HEK293T (cell line): ENCODE measurements around the gene NKD2.

Experiments used
- ARNT ChIP-seq: fragments of 450-650 bp; IDR thresholded peaks from 2 replicates; pipeline ENCODE4 v1.6.1; 2017; ENCODE audit warnings: mild to moderate bottlenecking
- ELF4 ChIP-seq: fragments of 450-650 bp; IDR thresholded peaks from 2 replicates; pipeline ENCODE4 v1.6.1; 2017; ENCODE audit warnings: antibody characterized with exemption
- FOXA1 ChIP-seq: fragments of 450-650 bp; IDR thresholded peaks from 2 replicates; pipeline ENCODE4 v1.6.1; 2016; ENCODE audit warnings: mild to moderate bottlenecking
- FOXK2 ChIP-seq: fragments of 450-650 bp; IDR thresholded peaks from 2 replicates; pipeline ENCODE4 v1.6.1; 2016; ENCODE audit warnings: mild to moderate bottlenecking
- FOXM1 ChIP-seq: fragments of 450-650 bp; IDR thresholded peaks from 2 replicates; pipeline ENCODE4 v1.6.1; 2017; ENCODE audit warnings: mild to moderate bottlenecking, borderline replicate concordance
- HDGF ChIP-seq: fragments of 450-650 bp; IDR thresholded peaks from 2 replicates; pipeline ENCODE4 v1.6.1; 2017; ENCODE audit warnings: antibody characterized with exemption, borderline replicate concordance
- L3MBTL2 ChIP-seq: fragments of 450-650 bp; conservative IDR thresholded peaks from 2 replicates; pipeline ENCODE4 v1.6.1; 2016; ENCODE audit warnings: mild to moderate bottlenecking
- SP1 ChIP-seq: fragments of 450-650 bp; IDR thresholded peaks from 2 replicates; pipeline ENCODE4 v1.6.1; 2017
- ZNF384 ChIP-seq: fragments of 450-650 bp; IDR thresholded peaks from 2 replicates; pipeline ENCODE4 v1.6.1; 2016

DNA sequence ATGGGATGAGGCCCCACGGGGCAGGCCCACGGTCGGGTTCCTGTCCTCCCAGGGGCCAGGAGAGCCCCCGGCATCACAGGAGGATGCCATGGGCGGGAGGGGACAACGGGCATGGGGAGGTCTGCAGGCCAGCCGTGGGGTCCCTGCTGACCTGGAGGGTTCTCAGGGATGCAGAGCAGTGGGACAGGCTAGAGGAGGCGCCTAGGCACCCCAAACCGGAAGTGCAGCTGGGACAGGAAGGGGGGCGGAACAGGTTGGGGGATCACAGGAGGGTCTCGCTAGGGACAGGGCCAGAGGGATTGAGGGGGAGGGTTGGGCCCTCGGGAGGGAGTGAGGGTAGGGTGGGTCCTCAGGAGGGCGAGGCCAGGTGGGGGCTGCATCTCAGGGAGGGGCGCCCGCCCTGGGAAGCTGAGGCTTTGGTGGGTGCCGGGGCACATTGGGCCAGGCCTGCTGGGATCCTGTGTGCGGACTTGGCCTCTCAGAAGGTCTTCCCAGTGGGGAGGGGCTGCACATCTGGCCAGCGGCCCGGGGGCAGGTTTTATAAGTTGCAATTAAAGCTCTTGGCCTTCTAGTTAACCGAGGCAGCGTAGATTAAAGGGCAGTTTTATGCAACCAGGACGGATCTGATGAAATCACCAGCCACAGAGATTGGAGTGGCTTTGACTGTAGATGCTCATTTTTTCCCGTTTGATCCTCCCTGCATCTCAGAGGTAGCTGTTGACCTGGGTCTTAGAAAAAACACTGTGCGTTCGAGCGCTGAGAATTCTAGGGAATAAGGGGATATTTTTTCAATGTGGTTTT lies 20.1 kb downstream of the NKD2 start:
- TF ChIP-seq L3MBTL2 (no peak), SP1 (no peak), ELF4 (no peak), ZNF384 (no peak), HDGF (no peak), FOXA1 (no peak), FOXK2 (no peak), FOXM1 (no peak), ARNT (no peak)
